Mammary epithelial cell (primary cell): ENCODE measurements around the gene SSBP3.

Source experiments
- EZH2 ChIP-seq: IDR thresholded peaks from 2 replicates; pipeline ENCODE4 v1.6.1; 2012; ENCODE audit warnings: low read length, inconsistent platforms, borderline replicate concordance
- TF ChIP-seq, protein P1 (sequence below), 2 donors: IDR thresholded peaks in 1 of 2; conservative IDR thresholded peaks in 1 of 2; 2 replicates each; pipeline ENCODE4 v1.5.1; 2011 to 2012; ENCODE audit warnings: inconsistent platforms in 2 of 2, low read length in 2 of 2, mild to moderate bottlenecking in 2 of 2, control low read depth in 1 of 2, low read depth in 1 of 2; ENCODE audit not compliant: insufficient read depth in 1 of 2; ENCODE audit errors: extremely low read depth in 1 of 2

DNA sequence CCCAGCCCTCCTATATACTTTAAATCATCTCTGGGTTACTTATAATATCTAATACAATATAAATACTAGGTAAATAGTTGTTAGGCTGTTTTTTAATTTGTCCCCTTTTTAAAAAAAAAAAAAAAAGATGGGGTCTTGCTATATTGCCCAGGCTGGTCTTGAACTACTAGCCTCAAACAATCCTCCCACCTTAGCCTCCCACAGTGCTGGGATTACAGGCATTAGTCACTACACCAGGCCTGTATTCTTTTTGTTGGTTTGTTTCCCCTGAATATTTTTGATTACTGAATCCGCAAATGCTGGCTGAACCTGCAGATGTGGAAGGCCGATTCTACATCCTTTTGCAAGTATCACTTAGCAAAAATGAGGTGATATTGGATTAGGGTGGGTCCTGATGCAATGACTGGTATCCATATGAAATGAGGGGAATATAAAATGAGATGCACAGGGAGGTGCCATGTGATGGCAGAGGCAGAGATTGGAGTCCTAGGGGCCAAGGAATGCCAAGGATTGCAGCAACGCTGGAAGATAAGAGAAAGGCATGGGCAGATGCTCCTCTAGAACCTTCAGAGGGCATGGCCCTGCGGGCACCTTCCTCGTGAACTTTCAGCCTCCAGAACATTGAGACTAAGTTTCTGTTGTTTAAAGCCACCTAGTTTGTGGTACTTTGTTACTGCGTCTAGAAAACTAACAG is 58.8 kb downstream of the SSBP3 start:
- TF ChIP-seq EZH2: no peak
- TF ChIP-seq, protein P1, sequence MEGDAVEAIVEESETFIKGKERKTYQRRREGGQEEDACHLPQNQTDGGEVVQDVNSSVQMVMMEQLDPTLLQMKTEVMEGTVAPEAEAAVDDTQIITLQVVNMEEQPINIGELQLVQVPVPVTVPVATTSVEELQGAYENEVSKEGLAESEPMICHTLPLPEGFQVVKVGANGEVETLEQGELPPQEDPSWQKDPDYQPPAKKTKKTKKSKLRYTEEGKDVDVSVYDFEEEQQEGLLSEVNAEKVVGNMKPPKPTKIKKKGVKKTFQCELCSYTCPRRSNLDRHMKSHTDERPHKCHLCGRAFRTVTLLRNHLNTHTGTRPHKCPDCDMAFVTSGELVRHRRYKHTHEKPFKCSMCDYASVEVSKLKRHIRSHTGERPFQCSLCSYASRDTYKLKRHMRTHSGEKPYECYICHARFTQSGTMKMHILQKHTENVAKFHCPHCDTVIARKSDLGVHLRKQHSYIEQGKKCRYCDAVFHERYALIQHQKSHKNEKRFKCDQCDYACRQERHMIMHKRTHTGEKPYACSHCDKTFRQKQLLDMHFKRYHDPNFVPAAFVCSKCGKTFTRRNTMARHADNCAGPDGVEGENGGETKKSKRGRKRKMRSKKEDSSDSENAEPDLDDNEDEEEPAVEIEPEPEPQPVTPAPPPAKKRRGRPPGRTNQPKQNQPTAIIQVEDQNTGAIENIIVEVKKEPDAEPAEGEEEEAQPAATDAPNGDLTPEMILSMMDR (conservative IDR thresholded peaks at IDR 0.05 in 1 of 2, IDR thresholded peaks at IDR 0.05 in 1 of 2; ENCODE audit: extremely low read depth in 1 of 2, insufficient read depth in 1 of 2, low read depth in 1 of 2, low read length in 2 of 2): no peak
